Fibroblast of mammary gland (primary cell): ENCODE data around the gene CNOT2.
A peak's percentile ranks its signal among the peaks of the same experiment; 100 is the strongest.

Experiments used
- DNase-seq: peaks from one replicate; pipeline ENCODE4 v3.0.0-alpha.2; 2010; ENCODE audit warnings: low read depth
- H3K4me3 ChIP-seq: 2 replicates; pipeline ENCODE4 v1.5.1; 2011; ENCODE audit warnings: low read depth, mild to moderate bottlenecking, low read length, moderate library complexity; ENCODE audit not compliant: control insufficient read depth
- TF ChIP-seq, protein P1 (sequence below): conservative IDR thresholded peaks from 2 replicates; pipeline ENCODE4 v1.5.1; 2011; ENCODE audit warnings: low read depth, low read length, inconsistent platforms; ENCODE audit not compliant: control insufficient read depth, insufficient read depth

The CNOT2 gene

GRCh38 chr12:70258605-70259403, 15.6 kb downstream of the CNOT2 start:
- no peak overlapping the region for H3K4me3 ChIP-seq
- TF ChIP-seq, protein P1, sequence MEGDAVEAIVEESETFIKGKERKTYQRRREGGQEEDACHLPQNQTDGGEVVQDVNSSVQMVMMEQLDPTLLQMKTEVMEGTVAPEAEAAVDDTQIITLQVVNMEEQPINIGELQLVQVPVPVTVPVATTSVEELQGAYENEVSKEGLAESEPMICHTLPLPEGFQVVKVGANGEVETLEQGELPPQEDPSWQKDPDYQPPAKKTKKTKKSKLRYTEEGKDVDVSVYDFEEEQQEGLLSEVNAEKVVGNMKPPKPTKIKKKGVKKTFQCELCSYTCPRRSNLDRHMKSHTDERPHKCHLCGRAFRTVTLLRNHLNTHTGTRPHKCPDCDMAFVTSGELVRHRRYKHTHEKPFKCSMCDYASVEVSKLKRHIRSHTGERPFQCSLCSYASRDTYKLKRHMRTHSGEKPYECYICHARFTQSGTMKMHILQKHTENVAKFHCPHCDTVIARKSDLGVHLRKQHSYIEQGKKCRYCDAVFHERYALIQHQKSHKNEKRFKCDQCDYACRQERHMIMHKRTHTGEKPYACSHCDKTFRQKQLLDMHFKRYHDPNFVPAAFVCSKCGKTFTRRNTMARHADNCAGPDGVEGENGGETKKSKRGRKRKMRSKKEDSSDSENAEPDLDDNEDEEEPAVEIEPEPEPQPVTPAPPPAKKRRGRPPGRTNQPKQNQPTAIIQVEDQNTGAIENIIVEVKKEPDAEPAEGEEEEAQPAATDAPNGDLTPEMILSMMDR = no peak
- no peak for DNase-seq

GRCh38 chr12:70260646-70261045, 17.4 kb downstream of the CNOT2 start:
- DNase-seq = no peak
- TF ChIP-seq, protein P1 = no peak
- H3K4me3 ChIP-seq = no peak overlapping the region

DNA sequence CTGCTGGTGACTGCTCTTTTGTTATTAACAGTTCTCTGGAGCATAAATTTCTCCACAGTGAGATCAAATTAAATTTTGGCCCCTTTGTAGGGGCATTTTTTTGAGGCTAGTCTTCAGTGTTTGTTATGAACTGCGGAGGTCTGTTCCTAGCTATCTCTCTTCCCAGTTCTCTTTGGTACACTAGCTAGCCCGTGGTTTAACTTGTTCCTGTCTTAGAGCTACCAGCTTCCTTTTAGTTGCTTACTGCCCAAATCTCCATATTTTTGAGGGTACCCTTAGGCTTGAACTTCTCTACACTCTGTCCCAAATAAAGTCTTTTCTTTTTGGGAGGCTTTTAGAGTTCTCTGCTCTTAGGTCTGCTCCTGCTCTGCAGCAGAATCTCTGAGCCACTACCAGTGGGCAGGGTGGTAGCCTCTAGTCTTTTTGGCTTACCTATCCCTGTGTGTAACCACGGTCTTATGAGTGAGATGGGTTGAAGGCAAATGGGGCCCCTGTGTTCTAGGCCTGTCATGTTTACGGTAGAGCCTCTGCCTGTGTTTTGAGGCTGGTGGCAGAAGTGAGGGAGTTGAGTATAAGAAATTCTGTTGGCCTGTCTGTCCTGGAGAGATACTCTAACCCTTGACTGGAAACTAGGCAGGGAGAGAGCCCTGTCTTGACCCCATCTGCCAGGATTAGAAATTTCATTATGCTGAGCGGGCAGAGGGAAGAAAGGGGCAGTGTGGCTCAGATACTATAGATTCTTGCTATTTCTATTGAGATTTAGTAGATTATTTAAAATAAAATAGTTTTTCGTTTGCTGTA, 21.0 kb downstream of the CNOT2 start:
- no peak overlapping the region for H3K4me3 ChIP-seq
- TF ChIP-seq, protein P1 = no peak
- DNase-seq = no peak

- TF ChIP-seq, protein P1 = no peak
- no peak overlapping the region for H3K4me3 ChIP-seq
Observed at GRCh38 chr12:70265132-70265531, 21.9 kb downstream of the CNOT2 start.

GRCh38 chr12:70267550-70267949, 24.3 kb downstream of the CNOT2 start:
- TF ChIP-seq, protein P1 = no peak
- H3K4me3 ChIP-seq = no peak overlapping the region
- DNase-seq = peak; percentile 66

More at GRCh38 chr12:70265132-70265531, 21.9 kb downstream of the CNOT2 start:
- DNase-seq = no peak

DNA sequence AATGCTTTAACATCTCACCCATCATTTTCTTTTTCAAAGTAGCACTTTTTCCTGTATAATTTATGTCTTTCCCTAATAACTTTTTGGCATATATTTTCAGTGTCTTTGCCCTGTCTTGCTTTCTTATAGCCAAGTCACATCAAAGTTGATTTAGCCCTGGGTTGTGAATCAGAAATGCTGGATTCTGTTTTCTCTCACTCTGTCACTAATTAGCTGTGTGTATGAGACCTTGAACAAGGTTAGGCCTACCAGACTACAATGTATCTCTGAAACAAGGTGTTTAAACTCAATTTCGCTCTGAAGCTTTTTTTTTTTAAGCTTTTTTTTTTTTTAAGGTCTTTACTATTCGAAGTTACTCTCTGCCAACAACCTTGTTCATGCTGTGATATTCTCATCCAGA, 25.7 kb downstream of the CNOT2 start:
- no peak overlapping the region for H3K4me3 ChIP-seq
- no peak for DNase-seq
- TF ChIP-seq, protein P1 = no peak
